ENCODE results near the gene DTD1.

- TF ChIP-seq CTCF (IDR thresholded peaks at IDR 0.05) (no peak), POLR2A (IDR thresholded peaks at IDR 0.05) (no peak)
Measured at GRCh38 chr20:18718129-18718528, 130.3 kb downstream of the DTD1 start.
